ENCODE results near the gene SHOC2.

SHOC2 gene

DNA sequence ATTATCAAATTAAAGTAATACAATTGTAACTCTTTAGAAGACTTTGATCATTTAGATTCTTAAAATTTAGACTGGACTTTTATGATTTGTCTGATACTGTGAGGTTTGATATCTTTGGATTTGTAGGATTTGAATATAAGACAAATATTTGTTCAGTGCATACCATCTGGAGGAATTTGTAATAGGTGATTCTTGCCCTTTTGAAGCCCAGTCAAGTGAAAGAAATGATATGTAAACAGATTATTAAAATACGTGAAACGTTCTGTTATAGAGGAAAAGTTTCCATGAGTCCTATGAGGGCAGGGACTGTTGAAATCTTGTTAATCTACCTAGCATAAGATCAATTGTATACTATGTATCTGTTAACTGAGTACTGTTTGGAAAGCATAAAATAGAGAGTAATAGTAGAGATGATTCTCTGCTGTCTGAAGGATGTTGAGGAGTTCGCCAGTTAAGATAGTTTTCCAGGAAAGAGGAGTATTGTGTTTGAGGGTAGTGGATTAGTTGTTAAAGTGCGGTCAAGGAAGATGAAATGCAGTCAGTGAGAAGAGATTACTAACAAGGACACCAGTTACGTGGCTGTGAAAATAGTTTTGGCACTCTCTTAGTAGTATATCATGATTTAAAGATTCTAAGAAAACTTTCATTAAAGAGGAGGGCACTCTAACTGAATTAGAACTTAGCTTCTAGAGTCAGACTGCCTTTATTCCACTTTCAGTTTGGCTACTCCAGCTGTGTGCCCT lies 33.3 kb upstream of the SHOC2 start:
- no peak overlapping the region for H3K4me3 ChIP-seq (ENCODE audit: low read depth, low read length)
- TF ChIP-seq, protein P1, sequence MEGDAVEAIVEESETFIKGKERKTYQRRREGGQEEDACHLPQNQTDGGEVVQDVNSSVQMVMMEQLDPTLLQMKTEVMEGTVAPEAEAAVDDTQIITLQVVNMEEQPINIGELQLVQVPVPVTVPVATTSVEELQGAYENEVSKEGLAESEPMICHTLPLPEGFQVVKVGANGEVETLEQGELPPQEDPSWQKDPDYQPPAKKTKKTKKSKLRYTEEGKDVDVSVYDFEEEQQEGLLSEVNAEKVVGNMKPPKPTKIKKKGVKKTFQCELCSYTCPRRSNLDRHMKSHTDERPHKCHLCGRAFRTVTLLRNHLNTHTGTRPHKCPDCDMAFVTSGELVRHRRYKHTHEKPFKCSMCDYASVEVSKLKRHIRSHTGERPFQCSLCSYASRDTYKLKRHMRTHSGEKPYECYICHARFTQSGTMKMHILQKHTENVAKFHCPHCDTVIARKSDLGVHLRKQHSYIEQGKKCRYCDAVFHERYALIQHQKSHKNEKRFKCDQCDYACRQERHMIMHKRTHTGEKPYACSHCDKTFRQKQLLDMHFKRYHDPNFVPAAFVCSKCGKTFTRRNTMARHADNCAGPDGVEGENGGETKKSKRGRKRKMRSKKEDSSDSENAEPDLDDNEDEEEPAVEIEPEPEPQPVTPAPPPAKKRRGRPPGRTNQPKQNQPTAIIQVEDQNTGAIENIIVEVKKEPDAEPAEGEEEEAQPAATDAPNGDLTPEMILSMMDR (IDR thresholded peaks at IDR 0.05; ENCODE audit: control insufficient read depth, extremely low read depth, insufficient read depth), result no peak
- no peak for DNase-seq (ENCODE audit: low read depth)

DNA sequence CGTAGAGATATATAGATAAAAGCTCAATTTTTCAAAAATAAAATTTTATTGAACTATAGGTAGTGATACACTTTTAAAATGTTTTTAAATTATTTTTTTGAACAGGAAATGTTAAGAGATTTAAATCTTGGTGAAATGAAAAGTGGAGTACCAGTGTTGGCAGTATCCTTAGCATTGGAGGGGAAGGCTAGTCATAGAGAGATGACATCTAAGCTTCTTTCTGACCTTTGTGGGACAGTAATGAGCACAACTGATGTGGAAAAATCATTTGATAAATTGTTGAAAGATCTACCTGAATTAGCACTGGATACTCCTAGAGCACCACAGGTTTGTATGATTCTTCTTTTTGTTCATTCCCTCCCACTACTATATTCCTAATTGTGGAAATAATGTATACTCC lies 31.8 kb upstream of the SHOC2 start:
- no peak for DNase-seq (ENCODE audit: low read depth)
- H3K4me3 ChIP-seq (ENCODE audit: low read depth, low read length), result no peak overlapping the region
- TF ChIP-seq, protein P1 (IDR thresholded peaks at IDR 0.05; ENCODE audit: control insufficient read depth, extremely low read depth, insufficient read depth), result no peak

DNA sequence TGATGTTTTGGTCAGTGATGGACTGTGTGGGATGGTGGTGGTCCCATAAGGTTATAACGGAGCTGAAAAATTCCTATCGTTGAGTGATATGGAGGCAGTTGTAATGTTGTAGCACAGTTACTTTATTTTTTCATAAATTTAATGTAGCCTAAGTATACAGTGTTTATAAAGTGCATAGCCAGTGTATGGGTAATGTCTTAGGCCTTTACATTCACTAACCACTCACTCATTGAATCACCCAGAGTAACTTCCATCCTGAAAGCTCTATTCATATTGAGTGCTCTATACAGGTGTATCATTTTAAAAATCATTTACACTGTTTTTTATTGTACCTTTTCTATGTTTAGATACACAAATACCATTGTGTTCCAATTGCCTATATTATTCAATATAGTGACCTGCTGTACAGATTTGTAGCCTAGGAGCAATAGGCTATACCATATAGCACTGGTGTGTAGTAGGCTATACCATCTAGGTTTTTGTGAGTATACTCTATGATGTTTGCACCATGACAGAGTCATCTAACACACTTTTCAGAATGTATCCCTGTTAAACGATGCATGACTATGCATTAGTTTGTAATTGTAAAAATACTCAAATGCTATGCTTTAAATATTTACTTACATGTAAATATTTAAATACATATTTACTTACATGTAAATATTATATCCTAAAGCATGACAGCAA lies 26.7 kb upstream of the SHOC2 start:
- no peak for DNase-seq (ENCODE audit: low read depth)
- no peak overlapping the region for H3K4me3 ChIP-seq (ENCODE audit: low read depth, low read length)
- TF ChIP-seq, protein P1 (IDR thresholded peaks at IDR 0.05; ENCODE audit: control insufficient read depth, extremely low read depth, insufficient read depth), result no peak

DNA sequence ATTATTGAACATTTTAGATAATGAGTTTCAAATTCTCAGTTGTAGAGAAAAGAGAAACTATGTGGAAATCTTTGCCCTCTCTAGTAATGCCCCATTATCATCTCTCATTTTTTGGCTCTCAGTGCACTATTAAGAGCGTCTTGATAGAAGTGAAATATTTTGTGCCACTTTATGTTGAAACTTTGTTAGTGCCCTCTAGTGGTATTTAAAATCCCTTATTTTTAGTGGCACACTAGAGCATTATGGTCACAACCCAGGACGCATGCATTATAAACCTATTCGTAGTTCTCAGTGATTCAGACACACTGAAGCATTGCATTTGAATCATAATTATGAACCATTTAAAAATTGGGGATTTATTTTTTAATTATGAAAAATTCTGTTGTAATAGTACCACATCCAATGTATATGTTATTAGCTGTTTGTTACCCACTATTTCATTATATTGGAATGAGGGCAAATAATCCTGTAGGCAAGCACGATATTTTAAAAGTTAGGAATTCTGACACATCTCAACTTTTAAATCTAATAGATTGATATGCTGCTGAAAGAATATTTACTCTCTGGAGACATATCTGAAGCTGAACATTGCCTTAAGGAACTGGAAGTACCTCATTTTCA lies 25.7 kb upstream of the SHOC2 start:
- DNase-seq (ENCODE audit: low read depth), result no peak
- TF ChIP-seq, protein P1 (IDR thresholded peaks at IDR 0.05; ENCODE audit: control insufficient read depth, extremely low read depth, insufficient read depth), result peak; percentile 45
- H3K4me3 ChIP-seq (ENCODE audit: low read depth, low read length), result no peak overlapping the region

DNA sequence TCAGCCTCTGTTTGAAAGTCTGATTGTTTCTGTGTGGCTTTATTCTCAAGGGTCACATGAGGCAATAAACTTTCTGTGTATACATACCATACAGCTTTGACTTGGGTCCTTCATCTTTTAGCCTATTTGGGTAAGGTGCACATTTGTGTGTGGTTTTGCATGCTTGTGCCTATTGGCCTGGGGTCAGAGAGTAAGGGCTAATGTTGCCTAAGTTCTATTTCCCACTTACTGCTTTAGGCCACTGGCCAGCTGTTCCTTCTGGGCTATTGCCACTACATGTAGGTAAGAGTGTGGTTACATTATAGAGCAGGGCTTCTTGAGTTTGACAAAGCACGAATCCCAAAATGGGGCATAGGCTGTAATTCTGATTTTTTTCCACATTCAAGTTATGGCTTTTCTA lies 22.2 kb upstream of the SHOC2 start:
- H3K4me3 ChIP-seq (ENCODE audit: low read depth, low read length), result no peak overlapping the region
- no peak for DNase-seq (ENCODE audit: low read depth)
- TF ChIP-seq, protein P1 (IDR thresholded peaks at IDR 0.05; ENCODE audit: control insufficient read depth, extremely low read depth, insufficient read depth), result no peak

DNA sequence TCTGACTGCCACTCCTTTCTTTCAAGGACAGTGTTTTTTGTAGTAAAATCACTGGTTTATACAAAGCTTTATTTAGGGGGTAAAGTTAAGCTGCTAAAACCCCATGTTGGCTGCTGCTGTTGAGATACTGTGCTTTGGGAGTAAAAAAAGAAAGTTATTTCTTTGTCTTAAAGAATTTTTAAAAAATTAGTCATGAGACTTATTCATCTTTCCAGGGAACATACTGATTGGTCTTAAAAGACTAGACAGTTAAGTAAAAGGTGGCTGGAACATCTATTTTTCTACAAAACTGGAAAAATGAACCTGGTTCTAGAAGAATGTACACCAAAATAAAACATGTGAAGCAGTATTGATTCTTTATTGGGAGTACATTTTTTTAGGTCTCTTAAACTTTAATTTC lies 21.0 kb upstream of the SHOC2 start:
- H3K4me3 ChIP-seq (ENCODE audit: low read depth, low read length), result no peak overlapping the region
- TF ChIP-seq, protein P1 (IDR thresholded peaks at IDR 0.05; ENCODE audit: control insufficient read depth, extremely low read depth, insufficient read depth), result no peak
- no peak for DNase-seq (ENCODE audit: low read depth)
